Activated CD4-positive, CD25-positive, alpha-beta regulatory T cell treated with anti-CD3 and anti-CD28 coated beads, Interleukin-2, amount 50 U/mL, for 16 hours (primary cell): ENCODE measurements around the gene INPP4B.

Source experiments
- DNase-seq: peaks from one replicate; pipeline ENCODE4 v3.0.0-alpha.2; 2020; ENCODE audit warnings: low read depth, low spot score

INPP4B gene

DNA sequence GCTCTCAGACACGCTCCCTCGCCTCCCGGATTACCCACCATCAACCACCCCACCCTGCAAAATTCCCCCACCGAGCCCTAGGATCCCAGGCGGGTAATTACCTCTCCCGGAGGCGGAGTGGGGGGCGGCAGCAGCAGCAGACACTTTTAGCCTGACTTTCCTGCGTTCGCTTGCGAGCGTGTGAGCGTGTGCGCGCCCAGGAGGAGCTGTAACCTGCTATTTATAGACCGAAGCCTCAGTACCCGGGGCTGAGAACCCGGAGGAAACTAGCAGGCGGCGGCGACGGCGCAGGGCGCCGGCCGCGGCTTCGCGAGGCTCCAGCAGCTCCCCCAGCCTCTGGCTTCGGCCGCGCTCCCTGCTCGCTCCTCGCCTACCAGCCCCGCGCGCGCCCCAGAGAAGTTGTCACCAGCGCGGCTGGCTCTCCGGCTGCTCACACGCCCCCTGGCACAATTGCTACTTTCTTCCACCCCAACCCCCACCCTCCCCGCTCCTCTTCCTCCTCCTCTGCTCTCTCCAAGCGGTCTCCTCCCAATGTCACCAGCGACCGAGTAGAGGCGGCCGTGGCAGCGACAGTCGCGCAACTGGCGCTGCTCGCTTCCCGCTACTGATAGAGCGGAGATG, at the start of gene INPP4B:
INPP4B (minus strand) TSS at position 194 of the 621 bp plus-strand sequence.
- no peak for DNase-seq

DNA sequence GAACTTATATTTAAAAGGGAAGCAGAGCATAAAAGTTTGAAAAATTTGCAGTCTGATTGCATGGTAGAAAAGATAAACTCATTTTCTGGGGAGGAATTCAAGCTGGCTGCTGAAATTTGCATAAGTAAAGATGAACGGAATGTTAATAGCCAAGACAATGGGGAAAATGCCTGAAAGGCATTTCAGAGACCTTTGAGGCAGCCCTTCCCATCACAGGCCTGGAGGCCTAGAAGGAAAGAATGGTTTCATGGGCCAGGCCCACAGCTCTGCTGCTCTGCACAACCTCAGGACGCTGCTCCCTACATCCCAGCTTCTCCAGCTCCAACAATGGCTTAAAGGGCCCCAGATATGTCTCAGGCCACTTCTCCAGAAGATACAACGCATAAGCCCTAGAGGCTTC, 46.9 kb upstream of the INPP4B start:
- DNase-seq, result no peak

DNA sequence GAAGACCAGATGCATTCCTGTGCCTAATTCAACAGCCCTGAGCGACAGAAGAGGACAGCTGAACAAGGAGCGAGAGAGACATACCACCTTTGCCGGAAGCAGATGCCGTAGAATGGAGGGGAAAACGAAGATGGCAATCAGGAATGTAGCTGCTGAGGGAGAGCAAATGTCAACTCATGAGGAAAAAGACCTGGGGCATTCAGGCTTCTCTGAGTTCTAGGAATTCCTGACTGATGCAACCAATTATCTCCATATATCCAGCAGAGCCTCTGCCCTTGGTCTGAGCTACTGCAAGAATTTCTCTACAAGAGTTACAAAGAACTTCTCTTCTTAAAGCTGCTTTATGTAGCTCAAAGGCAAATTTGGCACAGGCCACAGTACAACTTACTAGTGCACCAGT, 40.5 kb upstream of the INPP4B start:
- DNase-seq, result no peak

DNA sequence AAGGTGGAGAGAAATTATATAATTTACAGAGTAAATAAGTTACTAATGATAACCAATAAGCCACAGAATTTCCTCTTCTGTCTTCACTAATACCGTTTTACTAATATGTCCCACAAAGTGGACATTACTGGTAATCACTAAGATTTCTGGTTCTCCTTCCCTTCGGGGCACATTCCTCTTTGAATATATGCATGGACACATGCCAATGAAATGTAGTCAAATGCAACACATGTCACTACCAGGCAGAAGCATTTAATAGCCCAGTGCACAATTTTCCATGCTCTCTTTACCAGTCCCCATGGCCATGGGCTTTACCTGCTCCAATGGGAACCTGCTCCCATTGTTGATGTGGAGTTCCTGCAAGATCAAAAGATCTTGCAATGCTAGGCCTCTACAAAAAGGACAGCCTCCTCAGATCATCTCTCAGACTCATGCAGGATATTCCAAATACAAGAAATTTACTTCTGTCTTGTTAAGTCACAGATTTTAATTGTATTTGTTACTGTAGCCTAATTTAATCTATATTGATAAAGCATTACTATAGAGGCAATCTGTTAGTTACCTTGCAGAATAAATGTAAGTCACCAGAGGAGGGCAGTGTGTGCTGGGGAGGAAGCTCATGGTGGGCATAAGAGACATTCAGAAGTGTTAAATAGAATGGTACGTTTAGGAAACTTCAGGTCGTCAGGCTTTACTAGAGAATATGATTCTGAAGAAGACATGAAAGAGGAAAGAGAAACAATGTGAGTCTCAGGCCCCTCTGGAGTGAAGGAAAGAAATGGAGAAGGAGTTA, 37.1 kb upstream of the INPP4B start:
- DNase-seq, result no peak

DNA sequence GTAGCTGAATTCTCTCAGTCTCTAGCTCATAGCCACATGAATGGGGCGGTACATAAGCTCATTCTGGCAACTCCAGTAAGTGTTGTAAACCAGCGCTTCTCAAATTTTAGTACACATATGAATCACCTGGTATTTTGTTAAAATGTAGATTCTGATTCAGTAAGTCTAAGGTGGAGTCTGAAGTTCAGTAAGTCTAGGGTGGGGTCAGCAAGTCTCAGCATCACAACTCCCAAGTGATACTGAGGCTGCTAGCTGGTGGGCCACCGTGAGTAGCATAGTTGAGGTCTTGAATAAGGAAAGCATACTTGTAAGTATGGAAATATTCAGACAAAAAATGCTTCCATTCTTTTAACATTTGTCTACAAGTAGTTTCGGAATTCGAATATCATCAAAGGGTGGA, 36.1 kb upstream of the INPP4B start:
- DNase-seq, result no peak

DNA sequence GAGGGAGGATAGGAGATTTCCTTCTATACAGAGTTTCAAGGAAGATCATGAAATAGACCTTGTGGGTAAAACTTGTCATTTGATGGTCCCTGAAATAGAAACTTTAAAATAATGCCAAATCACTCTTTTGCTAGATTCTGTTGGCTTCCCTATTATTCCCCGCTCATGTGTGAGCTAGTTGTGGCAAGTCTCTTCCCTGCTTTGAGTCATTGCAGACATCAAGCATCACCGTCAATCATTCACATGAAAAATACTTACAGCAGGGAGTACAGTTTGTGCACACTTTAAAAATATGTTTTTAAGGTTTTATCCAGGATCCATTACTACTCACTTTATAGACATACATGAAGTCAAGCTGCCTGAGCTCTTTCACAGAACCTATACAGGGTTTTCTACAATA, 35.2 kb upstream of the INPP4B start:
- no peak for DNase-seq

DNA sequence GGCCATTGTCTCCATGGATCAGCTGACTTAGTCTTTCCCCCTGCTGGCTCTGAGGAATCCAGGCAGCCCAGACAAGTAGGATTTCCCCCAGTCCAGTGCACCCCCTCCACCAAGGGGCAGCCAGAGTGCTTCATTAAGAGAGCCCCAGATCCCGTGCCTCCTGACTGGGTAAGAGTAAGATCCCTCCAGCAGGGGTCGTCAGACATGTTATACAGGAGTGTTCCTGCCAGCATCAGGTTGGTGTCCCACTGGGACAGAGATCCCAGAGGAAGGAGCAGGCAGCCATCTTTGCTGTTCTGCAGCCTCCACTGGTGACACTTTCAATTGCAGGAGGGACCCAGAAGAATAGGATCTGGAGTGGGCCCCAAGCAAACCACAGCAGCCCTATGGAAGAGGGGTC, 29.0 kb upstream of the INPP4B start:
- no peak for DNase-seq

DNA sequence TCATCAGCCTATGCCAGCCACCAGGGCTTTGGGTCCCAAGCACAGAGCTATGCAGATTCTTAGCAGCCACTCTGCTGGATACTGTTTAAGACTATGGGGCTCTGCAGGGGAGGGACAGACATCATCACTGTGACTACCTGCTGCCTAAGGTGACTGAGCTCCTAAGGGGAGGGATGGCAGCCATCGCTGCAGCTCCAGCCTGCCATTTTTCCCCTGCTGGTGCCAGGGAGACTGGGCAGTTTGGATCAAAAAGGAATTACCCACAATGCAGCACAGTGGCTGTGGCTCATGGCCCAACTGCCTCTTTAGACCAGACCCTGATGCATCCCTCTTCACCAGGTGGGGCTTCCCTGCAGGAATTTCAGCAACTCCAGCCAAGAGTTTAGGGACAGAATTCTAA, 28.6 kb upstream of the INPP4B start:
- no peak for DNase-seq

DNA sequence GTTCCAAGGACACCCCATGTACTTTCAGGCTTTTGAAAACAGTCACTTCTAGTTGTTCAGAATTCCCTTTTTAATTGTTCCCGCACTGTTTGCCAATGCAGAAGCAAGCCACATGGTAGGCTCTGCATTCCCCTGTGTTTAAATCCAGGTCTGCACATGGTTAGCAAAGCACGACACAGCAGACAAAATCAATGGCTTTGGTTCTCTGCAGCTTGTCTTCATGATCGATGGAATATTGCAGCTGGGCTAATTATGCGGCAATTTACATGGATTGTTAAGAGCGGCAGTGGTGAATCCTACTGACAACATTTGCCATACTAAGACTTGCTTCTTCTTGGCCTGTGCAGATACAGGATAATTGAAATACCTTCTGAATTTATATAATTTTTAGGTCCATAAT, 20.6 kb upstream of the INPP4B start:
- no peak for DNase-seq

DNA sequence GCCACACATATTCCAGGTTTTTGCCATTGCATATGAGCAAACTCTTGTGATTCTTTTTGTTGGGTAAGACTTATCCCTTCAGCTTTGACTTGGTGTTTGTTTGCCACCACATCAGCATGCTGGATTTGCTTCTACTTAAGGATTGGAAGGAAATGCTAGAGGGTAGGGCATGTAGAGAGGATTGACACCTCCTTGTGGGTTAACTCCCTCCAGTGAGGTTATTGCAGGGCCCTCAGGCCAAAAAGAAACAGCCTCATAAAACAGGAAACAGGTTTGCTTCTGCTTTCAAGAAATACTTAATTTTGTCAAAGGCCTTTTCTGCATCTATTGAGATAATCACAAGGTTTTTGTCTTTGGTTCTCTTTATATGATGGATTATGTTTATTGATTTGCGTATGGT, 15.2 kb upstream of the INPP4B start:
- no peak for DNase-seq

DNA sequence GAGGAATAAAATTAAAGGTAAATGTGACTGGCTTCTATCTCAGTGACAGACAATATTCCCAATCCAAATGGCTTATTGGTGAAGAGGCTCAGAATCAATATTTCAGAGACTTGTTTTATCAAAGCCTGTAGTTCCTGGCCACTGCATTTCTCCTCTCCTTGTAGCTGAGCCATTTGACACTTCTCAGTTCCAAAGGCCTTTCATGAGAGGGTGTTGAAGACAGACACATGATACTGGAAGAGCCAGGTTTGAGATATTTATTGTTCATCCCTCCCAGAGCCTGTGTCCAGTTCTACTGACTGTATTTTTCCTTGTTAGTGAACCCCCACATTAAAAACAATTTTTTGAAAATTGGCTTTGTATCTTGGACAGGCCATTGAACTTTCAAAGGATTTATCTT, 12.9 kb upstream of the INPP4B start:
- DNase-seq, result no peak

DNA sequence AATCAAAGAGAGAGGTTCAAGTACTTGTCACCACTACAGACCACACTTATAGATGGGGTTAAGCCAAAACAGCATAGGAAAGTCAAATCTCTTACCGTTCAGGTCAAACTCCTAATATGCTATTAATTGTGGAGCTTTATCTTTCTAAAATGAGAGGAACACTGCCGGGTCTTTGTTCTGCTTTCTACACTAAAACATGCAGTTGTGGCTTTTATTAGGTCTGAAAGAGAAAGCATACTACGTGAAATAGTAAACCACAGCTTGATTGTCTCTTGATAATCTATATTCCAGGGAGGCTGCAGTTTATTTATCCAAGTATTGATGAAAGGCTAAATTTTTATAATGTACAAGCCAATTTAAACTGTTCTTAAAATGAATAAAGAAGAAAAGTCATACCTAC, 12.3 kb upstream of the INPP4B start:
- DNase-seq, result no peak

DNA sequence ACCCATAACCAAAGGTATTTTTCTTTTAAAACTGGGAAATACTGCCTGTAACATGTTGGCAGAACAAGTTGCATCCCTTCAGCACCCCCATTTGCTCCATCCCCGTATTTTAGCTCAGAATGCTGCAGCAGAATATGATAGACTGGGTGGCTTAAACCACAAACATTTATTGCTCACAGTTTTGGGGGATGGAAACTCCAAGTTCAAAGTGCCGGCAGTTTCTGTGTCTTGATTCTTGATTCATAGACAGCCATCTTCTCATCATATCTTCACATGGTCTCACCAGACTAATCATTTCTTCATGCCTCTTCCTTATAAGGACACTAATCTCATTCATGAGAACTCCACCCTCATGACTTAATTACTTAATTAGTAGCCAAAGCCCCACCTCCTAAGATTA, 10.5 kb upstream of the INPP4B start:
- no peak for DNase-seq

DNA sequence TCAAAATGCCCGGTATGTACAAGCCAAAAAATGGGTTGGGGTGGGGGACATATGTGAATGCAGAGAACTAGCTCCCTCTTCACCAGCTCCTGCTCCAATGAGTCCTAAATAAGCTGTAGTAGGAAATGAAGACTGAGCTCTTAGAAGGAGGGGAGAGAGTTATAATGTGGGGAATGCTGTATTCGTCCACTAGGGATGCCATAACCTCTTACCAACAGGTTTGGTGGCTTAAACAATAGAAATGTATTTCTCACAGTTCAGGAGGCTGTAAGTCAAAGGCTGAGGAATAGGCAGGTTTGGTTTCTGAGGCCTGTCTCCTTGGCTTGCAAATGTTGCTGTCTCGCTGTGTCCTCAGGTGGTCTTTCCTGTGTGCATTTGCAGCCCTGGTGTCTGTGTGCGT, 4.4 kb upstream of the INPP4B start:
- DNase-seq, result no peak

DNA sequence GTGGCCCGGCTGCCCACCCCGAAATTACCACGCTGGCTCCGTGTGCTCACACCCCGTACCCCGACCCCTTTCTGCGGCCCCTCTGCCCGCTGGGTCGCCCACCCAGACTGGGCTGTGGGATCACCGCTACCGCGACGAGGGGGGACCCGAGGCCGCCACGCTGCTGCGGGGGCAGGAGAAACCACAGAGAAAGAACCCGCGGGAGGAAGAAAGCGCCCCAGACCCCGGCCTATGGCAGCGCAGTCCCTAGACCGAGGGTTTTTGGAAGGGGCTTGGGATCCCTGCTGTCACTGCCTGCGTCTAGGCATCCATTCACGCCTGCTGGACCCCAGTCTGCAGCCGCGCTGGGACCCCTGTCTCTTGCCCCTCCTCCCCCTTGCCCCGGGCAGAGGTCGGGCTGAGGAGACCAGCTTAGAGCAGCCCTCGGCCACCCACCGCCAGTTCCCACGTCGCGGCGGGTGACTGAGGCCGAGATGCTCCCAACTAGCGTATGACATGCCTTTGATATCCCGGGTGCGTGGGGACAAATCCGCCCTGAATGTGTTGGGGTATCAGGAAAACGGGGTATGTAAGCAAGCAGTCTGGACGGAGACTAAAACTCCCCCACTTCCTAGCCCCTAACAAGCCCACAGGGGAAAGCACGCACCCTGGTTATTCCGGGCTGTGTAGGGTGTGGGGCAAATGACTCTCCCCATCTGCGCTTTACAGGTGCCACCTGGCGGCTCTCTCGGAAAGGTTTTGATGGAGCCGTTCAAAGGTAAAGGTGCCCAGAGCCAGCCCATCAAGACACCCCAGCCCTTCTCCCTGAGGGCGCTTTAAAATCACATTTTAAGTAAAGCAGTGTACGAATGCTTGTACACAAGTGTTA, 862 bp upstream of the INPP4B start:
- DNase-seq, result peak; percentile 42

DNA sequence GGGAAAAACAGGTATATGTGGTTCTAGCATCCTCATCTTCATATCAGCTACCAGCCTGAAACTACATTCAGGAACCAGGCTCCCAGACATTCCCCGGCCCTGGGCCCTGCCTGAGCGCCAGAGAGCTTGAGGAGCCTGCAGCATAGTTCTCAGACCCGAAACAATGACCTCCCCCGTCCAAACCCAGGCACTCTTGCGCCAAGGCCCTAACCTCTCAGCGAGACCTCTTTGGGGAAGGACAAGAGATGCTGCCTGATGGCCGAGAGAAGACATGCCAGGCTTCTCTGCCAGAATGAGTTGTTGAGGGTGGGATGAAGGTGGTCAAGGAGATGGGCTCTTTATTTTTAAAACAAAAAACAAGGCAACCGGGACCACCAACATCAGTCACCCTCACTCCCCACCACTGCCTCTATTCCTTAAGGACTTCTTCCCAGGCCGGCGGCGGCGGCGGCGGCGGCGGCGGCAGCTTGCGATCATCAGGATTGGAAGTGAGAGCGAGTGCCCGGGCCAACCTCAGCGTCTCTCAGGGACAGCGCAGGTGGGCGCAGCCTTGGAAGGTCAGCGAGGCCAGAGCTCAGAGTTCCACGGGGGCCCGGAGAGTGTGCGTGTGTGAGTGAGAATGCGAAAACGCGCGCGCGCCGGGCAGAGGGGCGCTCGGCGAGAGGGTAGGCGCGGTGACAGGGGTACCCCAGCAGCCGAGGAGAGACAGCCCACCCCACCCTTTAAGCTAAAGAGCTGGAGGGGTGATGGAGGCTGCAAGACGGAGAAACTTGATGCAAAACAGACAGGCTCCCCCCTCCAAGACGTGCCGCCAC, 601 bp downstream of the INPP4B start:
- DNase-seq, result no peak

DNA sequence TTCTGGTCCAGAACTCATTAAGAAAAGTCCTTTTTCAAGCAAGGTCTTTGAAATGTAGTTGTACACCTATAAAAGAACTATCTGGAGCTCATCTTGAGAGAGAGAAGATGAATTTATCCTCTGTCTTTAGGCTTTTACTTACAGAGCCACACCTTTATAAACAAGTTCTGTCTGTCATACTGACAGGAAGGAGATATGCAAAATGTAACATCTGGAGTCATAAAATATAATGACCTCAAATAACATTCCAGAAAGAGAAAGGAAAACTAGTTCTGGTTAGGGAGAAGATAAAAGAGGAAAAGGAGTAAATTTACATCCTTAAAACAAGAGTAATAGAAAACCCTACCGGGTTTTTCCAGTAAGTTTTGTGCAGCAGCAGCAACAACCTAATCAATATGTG, 1.3 kb downstream of the INPP4B start:
- DNase-seq, result no peak

DNA sequence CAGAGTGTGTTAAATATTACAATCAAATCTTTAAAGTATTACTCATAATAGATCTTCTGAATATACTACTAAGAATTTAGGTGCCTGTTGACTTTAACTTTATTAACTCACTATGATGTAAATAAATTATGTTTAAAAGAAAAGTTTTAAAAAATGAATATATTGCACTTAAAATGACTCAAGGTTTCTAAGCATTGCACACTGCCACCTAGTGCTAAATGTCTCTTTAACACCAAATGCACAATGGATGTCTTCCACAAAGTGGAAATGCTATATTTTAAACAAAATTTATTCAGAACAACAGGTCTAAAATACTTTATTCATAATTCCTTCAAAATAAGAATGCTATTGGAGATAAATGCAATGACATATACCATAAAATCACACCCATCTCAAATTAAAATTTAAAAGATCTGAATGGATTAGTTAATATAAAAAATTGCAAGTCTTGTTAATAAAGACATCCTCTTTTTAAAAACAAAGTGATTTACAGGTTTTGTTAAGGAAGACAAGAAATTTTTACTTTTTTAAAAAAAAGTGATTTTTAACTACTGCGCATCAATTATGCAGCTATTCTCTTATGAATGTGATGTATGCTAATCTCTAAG, 5.5 kb downstream of the INPP4B start:
- DNase-seq, result no peak

DNA sequence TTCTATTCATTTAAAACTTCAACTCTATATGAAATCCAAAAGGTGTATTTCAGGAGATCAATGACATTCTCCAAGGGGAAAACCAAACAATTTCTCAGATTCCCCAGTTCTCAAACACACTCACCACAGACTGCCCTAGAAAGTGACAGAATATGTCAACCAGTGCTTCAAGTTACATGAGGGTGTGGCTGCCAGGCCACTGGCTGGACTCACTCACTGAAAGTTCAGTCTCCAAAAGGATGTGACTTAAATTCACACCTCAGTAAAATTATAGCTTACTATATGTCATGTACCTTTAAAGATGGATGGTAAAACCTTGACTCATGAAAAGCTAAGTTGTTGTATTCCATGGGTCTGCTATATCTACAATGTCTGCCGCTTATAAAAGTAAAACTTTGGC, 7.3 kb downstream of the INPP4B start:
- DNase-seq, result no peak

DNA sequence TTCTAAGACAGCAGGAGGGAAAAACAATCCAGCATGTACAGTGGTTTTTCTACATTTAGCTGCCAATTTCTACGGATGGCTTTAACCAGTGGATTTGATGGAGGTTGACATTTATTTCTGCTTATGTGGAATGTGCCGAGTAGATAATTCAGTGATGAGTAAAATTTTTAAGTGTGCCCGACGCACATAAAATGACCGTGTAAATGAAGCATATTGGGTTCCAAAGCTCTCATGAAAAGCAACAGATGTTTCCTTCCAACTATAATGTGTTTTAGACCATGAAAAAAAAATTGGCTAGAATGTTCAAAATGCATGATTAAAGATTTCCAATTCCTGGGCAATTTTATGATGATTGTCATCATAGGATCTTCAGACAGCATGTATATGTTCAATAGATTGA, 14.1 kb downstream of the INPP4B start:
- no peak for DNase-seq

DNA sequence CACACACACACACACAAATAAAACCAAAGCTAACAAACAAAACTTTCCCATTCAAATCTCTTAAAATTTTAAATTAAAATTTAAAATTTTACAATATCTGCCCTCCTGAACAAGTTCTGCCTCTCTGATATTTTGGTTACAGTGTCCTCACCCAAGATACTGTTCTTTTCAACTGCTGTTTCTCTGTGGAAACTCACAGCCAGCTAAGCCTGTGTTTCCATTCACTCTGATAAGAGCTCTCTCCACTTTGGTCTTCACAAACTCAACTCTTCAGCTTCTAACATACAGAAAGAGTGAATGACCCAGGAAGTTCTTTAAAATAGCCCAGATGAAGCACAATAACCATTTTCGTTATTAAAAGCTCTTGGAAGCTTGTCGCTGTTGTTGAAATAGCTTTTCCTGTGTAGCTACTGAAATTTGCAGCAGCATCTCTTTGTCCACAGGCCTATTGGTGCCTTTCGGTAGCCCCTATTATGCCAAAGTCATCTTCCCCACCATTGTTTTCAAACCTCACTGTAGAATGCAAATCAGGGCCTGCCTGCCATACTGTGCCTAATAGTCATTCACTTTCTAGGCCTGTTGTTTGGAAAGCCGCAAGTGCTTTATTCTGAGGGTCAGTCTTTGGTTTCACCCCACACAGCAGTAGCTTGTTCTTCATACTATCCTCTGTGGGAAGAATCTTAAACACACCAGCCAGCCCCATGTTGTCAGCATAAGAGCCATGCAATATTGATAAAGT, 19.4 kb downstream of the INPP4B start:
- no peak for DNase-seq
